Measurements from ENCODE around the gene CUBN.

The CUBN gene

GRCh38 chr10:16777473-16778370 lies 351.9 kb downstream of the CUBN start:
- peak; percentile 56 for DNase-seq

- DNase-seq: no peak
Measured at GRCh38 chr10:16776896-16777295, 352.7 kb downstream of the CUBN start.

All from right kidney (tissue), 1 donor.